Measurements from ENCODE around the gene ANKS6.

ANKS6 gene

DNA sequence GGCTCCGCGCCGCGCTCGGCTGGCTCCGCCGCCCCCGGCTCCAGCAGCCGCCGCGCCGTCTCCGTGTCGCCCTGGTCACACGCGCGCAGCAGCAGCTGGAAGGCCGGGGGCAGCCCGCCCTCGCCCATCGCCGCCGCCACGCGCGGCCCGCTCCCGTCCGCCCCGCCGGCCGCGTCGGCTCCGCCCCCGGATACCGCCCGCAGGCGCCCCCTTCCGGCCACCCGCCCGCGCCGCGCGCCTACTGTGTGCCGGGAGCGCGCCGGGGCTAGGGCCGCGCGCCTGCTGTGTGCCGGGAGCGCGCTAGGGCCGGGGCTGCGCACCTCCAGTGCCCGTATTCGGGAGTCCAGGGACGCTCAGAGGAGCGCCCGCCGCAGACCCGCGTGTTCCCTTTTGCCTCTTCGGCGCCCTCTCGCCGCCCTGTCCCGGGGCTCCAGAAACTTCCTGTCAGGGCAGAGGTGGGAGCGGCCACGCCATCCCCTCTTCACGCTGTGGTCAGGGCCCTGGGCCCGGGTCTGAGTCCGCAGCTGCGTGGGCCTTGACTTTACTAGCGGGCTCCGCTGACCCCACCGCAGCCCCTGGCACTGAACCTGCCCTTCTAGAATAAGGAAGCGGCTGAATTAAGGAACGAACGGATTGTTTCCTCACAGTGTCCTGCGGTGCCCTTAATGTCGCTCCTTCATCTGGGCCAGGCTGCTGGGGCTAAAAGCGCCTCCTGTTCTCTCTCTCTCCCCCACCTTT, at the start of gene ANKS6:
Gene ANKS6, minus strand, starts transcription at position 192 of the 738 bp plus-strand sequence. Its CDS starts 64 bp downstream, at position 128.
- DNase-seq: peak; percentile 88

DNA sequence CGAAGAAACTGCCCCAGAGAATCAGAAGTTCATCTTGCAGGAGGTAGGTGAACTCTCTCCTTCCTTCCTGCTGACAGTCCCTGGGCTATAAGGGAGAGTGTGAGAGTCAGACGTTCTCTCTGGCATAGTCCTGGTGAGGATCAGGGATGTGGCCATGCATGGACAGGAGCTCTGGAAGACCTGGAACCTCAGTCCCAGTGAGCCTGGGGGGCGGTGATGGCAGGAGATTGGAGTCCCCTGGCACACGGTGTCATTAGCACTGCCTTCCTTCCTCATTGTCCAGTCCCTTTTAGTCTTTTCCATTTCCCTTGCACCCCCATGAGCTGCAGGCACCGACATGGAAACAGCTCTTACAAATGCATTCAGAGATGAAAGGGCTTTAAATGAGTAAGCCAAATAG, 49.7 kb upstream of the ANKS6 start:
- DNase-seq: no peak

GRCh38 chr9:98842510-98842909, 46.2 kb upstream of the ANKS6 start:
- DNase-seq: no peak

- no peak for DNase-seq
These were observed 43.4 kb upstream of the ANKS6 start for GRCh38 chr9:98839724-98840123.

DNA sequence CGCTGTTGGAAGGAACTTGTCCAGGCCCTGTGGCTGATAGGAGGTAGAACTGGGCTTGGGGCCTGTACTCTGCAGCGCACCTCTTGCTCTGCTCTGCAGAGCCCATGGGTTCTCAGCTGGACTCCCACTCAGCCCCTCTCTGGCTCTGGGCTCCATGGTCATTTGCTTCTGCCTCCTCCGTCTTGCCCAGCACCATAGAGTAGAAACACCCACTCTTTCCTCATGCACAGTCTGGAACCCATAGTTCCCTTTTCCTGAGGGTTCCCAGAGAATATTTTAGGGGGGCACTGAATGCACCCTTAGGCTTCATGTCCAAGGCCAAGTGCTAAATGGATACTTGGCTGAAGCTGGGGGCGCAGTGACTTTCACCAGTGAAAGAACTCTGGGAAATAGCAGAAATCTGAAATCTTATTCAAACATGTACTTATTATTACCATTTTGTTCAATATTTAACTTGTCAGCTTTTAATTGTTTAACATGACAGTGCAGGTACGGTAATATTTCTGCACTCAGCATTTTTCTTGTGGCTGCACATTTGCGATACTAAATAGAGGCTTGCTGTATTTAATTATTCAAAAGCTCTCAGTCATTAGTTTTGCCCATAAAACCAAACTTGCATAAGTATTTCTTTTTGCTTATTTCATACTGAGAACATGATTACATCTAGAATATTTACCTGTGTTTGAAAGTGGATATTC, 42.7 kb upstream of the ANKS6 start:
- DNase-seq: no peak

DNA sequence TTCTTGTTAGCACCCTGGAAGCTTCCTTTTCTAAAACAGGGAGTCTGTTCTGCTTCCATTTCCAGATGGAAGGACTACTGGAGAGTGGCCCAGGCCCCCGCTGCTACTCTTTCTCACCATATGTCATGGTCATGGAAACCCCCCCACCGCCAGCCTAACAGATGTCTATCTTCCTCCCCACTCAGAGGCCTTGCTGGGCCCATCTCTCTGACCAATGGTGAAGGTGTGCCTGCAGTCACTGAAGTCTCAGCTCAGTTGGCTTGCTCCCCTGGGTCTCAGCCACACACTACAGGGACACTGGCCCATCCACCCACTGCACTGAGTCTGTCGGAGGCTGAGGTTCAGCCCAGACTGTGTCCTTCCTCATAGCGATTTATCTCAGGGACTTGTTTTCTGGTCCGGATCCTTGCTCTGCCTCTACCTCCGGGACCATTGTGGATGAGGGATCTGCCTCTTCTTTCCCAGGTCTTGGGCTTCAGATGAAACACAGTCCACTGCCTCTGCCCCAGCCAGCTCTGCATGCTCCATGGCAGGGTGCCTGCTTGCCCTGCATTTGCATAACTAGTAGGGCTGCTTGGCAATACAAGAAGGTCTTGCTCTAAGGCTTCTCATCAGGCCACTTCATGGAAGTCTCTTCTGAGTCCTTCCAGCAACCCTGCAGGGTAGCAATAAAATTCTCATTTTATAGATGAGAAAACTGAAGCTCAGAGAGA, 42.0 kb upstream of the ANKS6 start:
- DNase-seq: no peak

GRCh38 chr9:98837516-98837915, 41.2 kb upstream of the ANKS6 start:
- DNase-seq: no peak

- DNase-seq: no peak
These were observed 39.9 kb upstream of the ANKS6 start for GRCh38 chr9:98836206-98836605.

DNA sequence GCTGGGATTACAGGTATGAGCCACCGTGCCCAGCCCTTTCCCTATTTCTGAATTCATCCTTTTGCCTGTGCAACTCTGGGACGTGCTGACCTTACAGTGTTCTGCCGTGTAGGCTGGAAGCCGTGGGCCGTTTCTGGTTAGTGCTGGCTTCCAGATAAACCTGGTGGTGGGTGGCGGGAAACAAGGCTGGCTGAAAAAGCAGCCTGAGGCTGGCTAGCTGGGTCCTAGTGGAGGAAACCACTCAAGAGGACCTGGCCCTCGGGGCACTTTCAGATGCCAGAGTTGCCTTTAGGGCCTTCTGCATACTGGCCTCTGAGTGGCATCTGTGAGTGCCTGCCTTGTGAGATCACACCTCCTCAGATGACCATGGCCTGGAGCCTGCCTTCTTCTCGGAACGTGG, 38.0 kb upstream of the ANKS6 start:
- no peak for DNase-seq

- no peak for DNase-seq
These were observed 37.0 kb upstream of the ANKS6 start for GRCh38 chr9:98833090-98833956.

DNA sequence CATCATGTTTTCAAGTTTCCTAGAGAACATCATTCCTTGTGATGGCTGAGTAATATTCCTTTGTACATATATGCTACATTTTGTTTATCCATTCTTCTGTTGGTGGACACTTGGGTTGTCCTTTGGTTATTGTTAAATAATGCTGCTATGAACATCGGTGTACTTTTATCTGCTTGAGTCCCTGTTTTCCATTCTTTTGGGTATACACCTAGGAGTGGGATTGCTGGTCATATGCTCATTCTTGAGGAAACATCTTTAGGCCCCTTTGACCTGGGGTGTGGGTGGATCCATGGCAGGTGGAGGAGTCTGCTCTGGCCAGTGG, 36.4 kb upstream of the ANKS6 start:
- DNase-seq: no peak

GRCh38 chr9:98831696-98832095, 35.3 kb upstream of the ANKS6 start:
- no peak for DNase-seq

DNA sequence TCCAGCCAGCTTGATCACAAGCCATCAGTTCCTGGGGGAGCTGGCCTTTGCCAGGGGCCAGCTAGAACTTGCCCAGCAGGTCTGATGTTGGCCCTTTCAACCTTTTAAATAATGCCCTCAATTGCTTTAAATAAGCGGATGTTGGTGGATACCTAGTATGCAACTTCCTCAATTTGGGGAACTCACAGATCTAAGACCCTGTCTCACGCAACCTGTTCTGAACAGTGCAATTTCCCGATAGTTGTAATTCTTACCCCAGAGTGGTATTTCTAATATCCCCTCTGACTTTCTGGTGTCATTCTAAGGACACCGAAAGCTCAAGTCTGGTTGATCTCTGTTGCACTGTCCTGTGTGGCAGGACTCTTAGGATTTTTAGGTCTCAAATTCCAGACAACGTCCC, 34.2 kb upstream of the ANKS6 start:
- no peak for DNase-seq

- DNase-seq: no peak
These were observed 33.4 kb upstream of the ANKS6 start for GRCh38 chr9:98829766-98830165.

GRCh38 chr9:98826716-98827115, 30.4 kb upstream of the ANKS6 start:
- DNase-seq: no peak

GRCh38 chr9:98825414-98825813, 29.1 kb upstream of the ANKS6 start:
- no peak for DNase-seq

- DNase-seq: no peak
These were observed 27.4 kb upstream of the ANKS6 start for GRCh38 chr9:98823666-98824334.

DNA sequence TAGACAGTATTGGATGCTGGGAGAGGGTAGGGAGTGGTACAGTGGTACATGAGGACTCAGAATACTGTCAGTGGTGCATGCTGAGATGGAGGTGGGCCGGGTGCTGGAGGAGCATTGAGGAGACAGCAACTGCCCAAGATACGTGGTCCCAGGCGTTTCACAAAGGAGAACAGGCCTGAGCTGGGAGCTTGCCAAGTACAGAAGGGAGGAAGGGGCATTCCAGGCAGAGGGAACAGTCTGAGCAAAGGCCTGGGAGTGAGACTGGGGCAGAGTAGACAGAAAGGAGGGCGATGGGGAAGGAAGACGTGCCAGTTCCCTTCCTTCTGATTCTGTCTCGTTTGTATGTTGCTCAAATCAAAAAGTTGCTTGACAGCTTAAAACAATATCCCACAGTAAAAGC, 26.3 kb upstream of the ANKS6 start:
- DNase-seq: no peak

- no peak for DNase-seq
These were observed 25.5 kb upstream of the ANKS6 start for GRCh38 chr9:98821831-98822230.

GRCh38 chr9:98819231-98819630, 22.9 kb upstream of the ANKS6 start:
- no peak for DNase-seq

DNA sequence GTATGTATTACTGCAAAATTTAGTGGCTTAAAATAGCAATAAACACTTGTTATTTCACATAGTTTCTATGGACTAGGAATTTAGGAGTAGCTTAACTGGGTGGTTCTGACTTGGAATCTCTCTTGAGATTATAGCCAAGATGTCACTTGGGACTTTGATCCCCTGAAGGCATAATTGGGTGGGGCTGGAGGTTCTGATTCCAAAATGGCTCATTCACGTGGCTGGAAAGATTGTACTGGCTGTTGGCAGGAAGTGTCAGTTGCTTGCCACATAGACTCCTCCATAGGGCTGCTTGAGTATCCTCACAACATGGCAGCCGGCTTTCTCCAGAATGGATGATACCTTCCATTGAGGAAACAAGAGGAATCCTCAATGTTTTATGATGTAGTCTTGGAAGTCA, 22.4 kb upstream of the ANKS6 start:
- DNase-seq: no peak

DNA sequence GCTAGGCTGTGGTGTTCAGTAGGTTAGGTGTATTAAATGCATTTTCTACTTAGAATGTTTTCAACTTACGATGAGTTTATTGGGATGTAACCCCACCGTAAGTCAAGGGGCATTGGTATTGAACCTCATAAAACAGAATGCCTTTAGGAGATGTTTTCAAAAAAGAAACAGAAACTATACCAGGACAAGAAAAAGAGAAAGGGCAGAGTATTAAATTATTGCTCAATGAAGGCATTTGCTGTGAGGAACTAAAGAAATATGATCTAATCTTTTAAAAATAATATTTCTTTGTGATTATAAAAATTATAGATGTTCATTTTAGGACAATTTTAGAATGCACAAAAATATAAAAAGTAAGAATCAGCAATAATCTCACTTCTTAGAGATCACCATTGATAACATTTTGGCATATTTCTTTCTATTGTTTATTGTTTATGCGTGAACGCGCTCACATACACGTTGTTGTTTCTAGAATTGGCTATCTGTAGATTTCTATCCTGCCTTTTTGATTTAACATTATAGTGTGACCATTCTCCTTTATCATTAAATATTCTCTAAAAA, 19.1 kb upstream of the ANKS6 start:
- no peak for DNase-seq
